ENCODE data around the gene DNM1. TPM values are rescaled to one million over a fixed set of nuclear protein-coding genes. Genes with fewer than 3 reads are reported as not detected.
A peak's percentile ranks its signal among the peaks of the same experiment; 100 is the strongest.

The DNM1 gene
- total and polyA plus RNA-seq, 2 experiments from 2014 or later: 14.4 to 37.2 TPM

DNA sequence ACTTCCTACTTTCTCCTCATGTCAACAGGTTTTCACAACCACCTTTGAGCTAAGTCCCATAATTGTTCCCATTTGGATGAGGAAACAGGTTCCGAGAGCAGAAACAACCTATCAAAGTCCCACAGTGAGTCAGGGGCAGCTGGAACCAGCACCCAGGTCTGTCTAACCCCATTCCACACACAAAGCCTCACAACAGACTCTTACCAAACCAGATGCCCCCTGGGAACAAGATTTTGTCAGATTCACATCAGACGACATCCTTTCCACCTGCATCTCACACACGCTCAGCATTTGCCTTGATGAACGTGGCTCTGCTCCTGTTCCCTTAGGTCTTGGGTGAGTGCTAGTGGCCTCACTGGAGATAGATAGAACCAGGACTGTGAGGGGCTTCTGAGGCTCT lies 89.9 kb downstream of the DNM1 start:
- Histone ChIP-seq H3K27me3 (no peaks in the 10 kb centered on the region), H3K27ac (no peak overlapping the region), H3K9me2 (replicated peaks; ENCODE audit: insufficient read depth) (no peaks in the 10 kb centered on the region), H4K20me1 (ENCODE audit: insufficient read depth, poor library complexity, severe bottlenecking) (no peaks in the 10 kb centered on the region), H2AFZ (no peak overlapping the region), H3K36me3 (replicated peaks; ENCODE audit: insufficient read depth, low read depth) (no peaks in the 10 kb centered on the region), H3K9me3 (ENCODE audit: low read depth) (no peaks in the 10 kb centered on the region), H3K4me3 (no peak overlapping the region), H3K4me2 (no peak overlapping the region), H3K4me1 (ENCODE audit: insufficient read depth) (peaks cover 14% of the 10 kb centered on the region), H3K79me2 (no peaks in the 10 kb centered on the region)
- no peak for TF ChIP-seq EZH2phosphoT487 (IDR thresholded peaks at IDR 0.05; ENCODE audit: low read depth, severe bottlenecking, unreplicated experiment)
- TF ChIP-seq EZH2 (IDR thresholded peaks at IDR 0.05; ENCODE audit: borderline replicate concordance): no peak
- TF ChIP-seq, protein P1, sequence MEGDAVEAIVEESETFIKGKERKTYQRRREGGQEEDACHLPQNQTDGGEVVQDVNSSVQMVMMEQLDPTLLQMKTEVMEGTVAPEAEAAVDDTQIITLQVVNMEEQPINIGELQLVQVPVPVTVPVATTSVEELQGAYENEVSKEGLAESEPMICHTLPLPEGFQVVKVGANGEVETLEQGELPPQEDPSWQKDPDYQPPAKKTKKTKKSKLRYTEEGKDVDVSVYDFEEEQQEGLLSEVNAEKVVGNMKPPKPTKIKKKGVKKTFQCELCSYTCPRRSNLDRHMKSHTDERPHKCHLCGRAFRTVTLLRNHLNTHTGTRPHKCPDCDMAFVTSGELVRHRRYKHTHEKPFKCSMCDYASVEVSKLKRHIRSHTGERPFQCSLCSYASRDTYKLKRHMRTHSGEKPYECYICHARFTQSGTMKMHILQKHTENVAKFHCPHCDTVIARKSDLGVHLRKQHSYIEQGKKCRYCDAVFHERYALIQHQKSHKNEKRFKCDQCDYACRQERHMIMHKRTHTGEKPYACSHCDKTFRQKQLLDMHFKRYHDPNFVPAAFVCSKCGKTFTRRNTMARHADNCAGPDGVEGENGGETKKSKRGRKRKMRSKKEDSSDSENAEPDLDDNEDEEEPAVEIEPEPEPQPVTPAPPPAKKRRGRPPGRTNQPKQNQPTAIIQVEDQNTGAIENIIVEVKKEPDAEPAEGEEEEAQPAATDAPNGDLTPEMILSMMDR (IDR thresholded peaks at IDR 0.05; ENCODE audit: poor library complexity): no peak
- DNase-seq (ENCODE audit: low spot score): no peak
- 76% methylated on average over 4 of the region's 4 CpGs for WGBS (ENCODE audit: low lambda C conversion rate, missing lambda C conversion rate)

GRCh38 chr9:128294142-128294541 lies 91.0 kb downstream of the DNM1 start:
- H3K9me2 ChIP-seq (replicated peaks; ENCODE audit: insufficient read depth): no peaks in the 10 kb centered on the region
- no peaks in the 10 kb centered on the region for H4K20me1 ChIP-seq (ENCODE audit: insufficient read depth, poor library complexity, severe bottlenecking)
- no peak overlapping the region for H3K27ac ChIP-seq
- H3K79me2 ChIP-seq: no peaks in the 10 kb centered on the region
- H3K36me3 ChIP-seq (replicated peaks; ENCODE audit: insufficient read depth, low read depth): no peaks in the 10 kb centered on the region
- no peak overlapping the region for H2AFZ ChIP-seq
- DNase-seq (ENCODE audit: low spot score): no peak
- no peaks in the 10 kb centered on the region for H3K9me3 ChIP-seq (ENCODE audit: low read depth)
- H3K4me3 ChIP-seq: no peak overlapping the region
- H3K27me3 ChIP-seq: no peaks in the 10 kb centered on the region
- 83% methylated on average over 4 of the region's 4 CpGs for WGBS (ENCODE audit: low lambda C conversion rate, missing lambda C conversion rate)
- no peak overlapping the region for H3K4me2 ChIP-seq
- H3K4me1 ChIP-seq (ENCODE audit: insufficient read depth): peaks cover 14% of the 10 kb centered on the region
- TF ChIP-seq EZH2phosphoT487 (IDR thresholded peaks at IDR 0.05; ENCODE audit: low read depth, severe bottlenecking, unreplicated experiment) (no peak), EZH2 (IDR thresholded peaks at IDR 0.05; ENCODE audit: borderline replicate concordance) (no peak)
- TF ChIP-seq, protein P1 (IDR thresholded peaks at IDR 0.05; ENCODE audit: poor library complexity): no peak

DNA sequence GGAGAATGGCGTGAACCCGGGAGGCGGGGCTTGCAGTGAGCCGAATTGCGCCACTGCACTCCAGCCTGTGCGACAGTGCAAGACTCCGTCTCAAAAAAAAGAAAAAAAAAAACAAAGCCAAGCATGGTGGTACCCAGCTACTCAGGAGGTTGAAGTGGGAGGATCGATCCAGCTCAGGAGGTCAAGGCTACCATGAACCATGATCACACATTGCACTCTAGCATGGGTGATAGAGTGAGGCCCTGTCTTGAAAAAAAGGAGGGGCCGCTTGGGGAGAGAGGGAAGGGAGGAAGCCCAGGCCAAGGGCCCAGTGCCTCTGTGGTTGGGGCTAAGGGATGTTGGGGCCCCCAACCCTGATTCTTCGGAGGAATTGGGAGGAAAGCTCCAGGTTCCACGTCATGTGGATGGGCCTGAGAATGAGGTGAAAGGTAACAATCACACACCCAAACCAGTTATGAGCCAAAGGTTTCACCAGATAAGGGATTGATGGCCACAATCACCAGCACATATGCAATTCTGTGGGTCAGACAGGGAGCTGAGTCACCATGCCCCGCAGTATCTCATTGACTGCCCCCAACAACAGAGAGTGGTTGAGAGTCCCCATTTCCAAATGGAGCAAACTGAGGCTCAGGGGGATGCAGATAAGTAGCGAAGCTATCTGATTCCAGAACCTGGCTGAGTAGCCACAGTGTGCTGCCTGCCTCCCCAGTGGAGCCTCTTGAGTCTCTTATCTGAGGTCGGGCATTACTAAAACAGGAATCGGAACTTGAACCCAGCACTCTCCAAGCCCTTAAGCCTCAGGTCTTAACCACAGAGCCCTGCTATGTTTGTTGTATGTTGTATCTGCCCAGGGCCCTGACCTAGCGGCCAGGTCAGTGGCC lies 93.4 kb downstream of the DNM1 start:
- no peak for TF ChIP-seq EZH2phosphoT487 (IDR thresholded peaks at IDR 0.05; ENCODE audit: low read depth, severe bottlenecking, unreplicated experiment)
- TF ChIP-seq, protein P1 (IDR thresholded peaks at IDR 0.05; ENCODE audit: poor library complexity): no peak
- no peak for TF ChIP-seq EZH2 (IDR thresholded peaks at IDR 0.05; ENCODE audit: borderline replicate concordance)
- H3K4me2 ChIP-seq: peak overlapping the region; percentile 13

More for the DNA sequence above, 93.4 kb downstream of the DNM1 start:
- Histone ChIP-seq H2AFZ (no peak overlapping the region), H3K9me2 (replicated peaks; ENCODE audit: insufficient read depth) (no peaks in the 10 kb centered on the region), H3K27ac (peak overlapping the region; percentile 71), H3K4me3 (no peak overlapping the region), H3K9me3 (ENCODE audit: low read depth) (no peaks in the 10 kb centered on the region), H3K79me2 (no peaks in the 10 kb centered on the region), H3K4me1 (ENCODE audit: insufficient read depth) (peaks cover 14% of the 10 kb centered on the region), H4K20me1 (ENCODE audit: insufficient read depth, poor library complexity, severe bottlenecking) (no peaks in the 10 kb centered on the region), H3K36me3 (replicated peaks; ENCODE audit: insufficient read depth, low read depth) (no peaks in the 10 kb centered on the region), H3K27me3 (no peaks in the 10 kb centered on the region)
- DNase-seq (ENCODE audit: low spot score): peak; percentile 39
- 84% methylated on average over 16 of the region's 16 CpGs for WGBS (ENCODE audit: low lambda C conversion rate, missing lambda C conversion rate)
